KMS-11 (cell line): ENCODE data around the gene NCOR2.

ENCODE experiments used
- H2AFZ ChIP-seq: fragments of 200-600 bp; sonication (generic); 2 replicates; pipeline ENCODE4 v1.6.1; 2016; ENCODE audit warnings: antibody characterized with exemption, mixed run types, low read depth
- H3K27ac ChIP-seq: fragments of 200-600 bp; sonication (generic); 2 replicates; pipeline ENCODE4 v1.6.1; 2016; ENCODE audit warnings: mild to moderate bottlenecking, mixed run types
- H3K27me3 ChIP-seq: fragments of 200-600 bp; sonication (generic); 2 replicates; pipeline ENCODE4 v1.6.1; 2017; ENCODE audit warnings: mild to moderate bottlenecking, low read depth, mixed run types, moderate library complexity; ENCODE audit not compliant: insufficient read depth
- H3K36me3 ChIP-seq: fragments of 200-600 bp; sonication (generic); 2 replicates; pipeline ENCODE4 v1.6.1; 2017; ENCODE audit warnings: mild to moderate bottlenecking, mixed run types; ENCODE audit not compliant: insufficient read depth
- H3K4me1 ChIP-seq: fragments of 200-600 bp; sonication (generic); 2 replicates; pipeline ENCODE4 v1.6.1; 2016; ENCODE audit warnings: mild to moderate bottlenecking, low read depth, mixed run types; ENCODE audit not compliant: poor library complexity, severe bottlenecking
- H3K4me2 ChIP-seq: fragments of 200-600 bp; sonication (generic); 2 replicates; pipeline ENCODE4 v1.7.0; 2016; ENCODE audit warnings: mild to moderate bottlenecking, mixed run types
- H3K4me3 ChIP-seq: fragments of 200-600 bp; sonication (generic); IDR thresholded peaks from 2 replicates; pipeline ENCODE4 v1.6.1; 2017; ENCODE audit warnings: low read depth, low read length, mixed read lengths; ENCODE audit not compliant: insufficient read depth
- H3K79me2 ChIP-seq: fragments of 200-600 bp; sonication (generic); 2 replicates; pipeline ENCODE4 v1.6.1; 2016; ENCODE audit warnings: low read depth, mixed run types; ENCODE audit not compliant: insufficient read depth
- H3K9ac ChIP-seq: fragments of 200-600 bp; sonication (generic); 2 replicates; pipeline ENCODE4 v1.6.1; 2016; ENCODE audit warnings: mild to moderate bottlenecking, mixed run types
- H4K20me1 ChIP-seq: fragments of 200-600 bp; sonication (generic); 2 replicates; pipeline ENCODE4 v1.6.1; 2016; ENCODE audit warnings: mild to moderate bottlenecking, mixed run types; ENCODE audit not compliant: insufficient read depth
- TF ChIP-seq, protein P1 (sequence below): fragments of 200-600 bp; sonication (generic); conservative IDR thresholded peaks from 2 replicates; pipeline ENCODE4 v1.6.1; 2017; ENCODE audit warnings: low read depth, mild to moderate bottlenecking, antibody characterized with exemption, low read length, moderate library complexity, mixed read lengths

The NCOR2 gene

DNA sequence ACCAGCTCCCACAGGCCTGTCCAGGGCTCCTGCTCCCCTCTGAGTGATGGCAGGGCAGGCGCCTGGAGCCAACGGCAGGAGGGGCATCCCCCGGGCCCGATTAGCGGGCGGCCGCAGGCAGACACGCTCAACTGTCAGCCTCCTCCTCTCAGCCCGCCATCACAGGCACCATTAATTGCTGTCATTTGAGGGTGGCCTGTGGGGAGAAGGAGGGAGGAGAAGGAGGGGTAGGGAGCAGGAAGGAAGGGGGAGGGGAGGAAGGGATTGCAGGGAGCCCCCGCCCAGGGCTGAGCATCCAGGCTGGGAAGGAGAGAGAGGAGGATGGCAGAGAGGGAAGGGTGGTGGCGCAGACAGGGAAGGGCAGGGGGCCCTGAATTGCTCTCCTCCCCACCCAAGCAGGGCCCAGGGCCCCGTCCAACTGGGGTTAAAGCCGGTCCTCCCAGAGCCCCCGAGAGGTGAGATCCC, 36.1 kb downstream of the NCOR2 start:
- Histone ChIP-seq H3K36me3 (no peaks in the 10 kb centered on the region), H2AFZ (no peak overlapping the region), H3K4me1 (no peaks in the 10 kb centered on the region), H3K4me3 (no peak overlapping the region), H4K20me1 (no peaks in the 10 kb centered on the region), H3K79me2 (peaks cover 11% of the 10 kb centered on the region; the same call in 1 of the 2 replicates), H3K27me3 (no peaks in the 10 kb centered on the region), H3K27ac (no peak overlapping the region), H3K9ac (no peak overlapping the region), H3K4me2 (no peak overlapping the region)
- TF ChIP-seq, protein P1, sequence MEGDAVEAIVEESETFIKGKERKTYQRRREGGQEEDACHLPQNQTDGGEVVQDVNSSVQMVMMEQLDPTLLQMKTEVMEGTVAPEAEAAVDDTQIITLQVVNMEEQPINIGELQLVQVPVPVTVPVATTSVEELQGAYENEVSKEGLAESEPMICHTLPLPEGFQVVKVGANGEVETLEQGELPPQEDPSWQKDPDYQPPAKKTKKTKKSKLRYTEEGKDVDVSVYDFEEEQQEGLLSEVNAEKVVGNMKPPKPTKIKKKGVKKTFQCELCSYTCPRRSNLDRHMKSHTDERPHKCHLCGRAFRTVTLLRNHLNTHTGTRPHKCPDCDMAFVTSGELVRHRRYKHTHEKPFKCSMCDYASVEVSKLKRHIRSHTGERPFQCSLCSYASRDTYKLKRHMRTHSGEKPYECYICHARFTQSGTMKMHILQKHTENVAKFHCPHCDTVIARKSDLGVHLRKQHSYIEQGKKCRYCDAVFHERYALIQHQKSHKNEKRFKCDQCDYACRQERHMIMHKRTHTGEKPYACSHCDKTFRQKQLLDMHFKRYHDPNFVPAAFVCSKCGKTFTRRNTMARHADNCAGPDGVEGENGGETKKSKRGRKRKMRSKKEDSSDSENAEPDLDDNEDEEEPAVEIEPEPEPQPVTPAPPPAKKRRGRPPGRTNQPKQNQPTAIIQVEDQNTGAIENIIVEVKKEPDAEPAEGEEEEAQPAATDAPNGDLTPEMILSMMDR, result no peak

DNA sequence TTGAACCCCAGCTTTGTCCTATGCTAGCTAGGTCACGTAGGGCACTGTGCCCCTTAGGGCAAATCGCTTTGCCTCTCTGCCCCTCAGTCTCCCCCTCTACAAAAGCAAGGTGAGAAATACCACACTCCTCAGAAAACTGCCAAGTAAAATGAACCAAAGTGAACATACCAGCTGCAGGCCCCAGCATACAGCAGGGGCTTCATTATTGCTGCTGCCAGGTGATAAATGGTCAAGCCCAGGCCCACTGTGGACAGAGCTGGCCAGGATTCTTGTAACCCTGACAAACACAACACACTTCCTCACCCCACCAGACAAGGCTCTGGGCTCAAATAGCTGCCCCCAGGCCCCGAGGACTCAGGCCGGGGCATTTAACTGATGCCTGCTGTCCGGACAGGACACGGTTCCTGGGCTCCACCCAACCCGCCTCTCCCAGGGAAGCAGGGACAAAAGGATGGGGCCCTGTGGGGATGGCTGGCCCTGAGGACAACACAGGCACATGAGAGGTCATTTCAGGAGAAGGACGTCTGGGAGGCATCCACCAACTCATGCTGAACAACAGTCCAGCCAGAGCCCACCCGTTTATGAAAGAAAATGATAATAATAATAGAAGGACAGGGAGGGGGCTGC, 36.7 kb downstream of the NCOR2 start:
- H3K4me1 ChIP-seq, result no peaks in the 10 kb centered on the region
- no peak overlapping the region for H3K9ac ChIP-seq
- H3K4me3 ChIP-seq, result no peak overlapping the region
- peaks cover 6% of the 10 kb centered on the region; the same call in 1 of the 2 replicates for H3K79me2 ChIP-seq
- H3K27me3 ChIP-seq, result no peaks in the 10 kb centered on the region
- H3K4me2 ChIP-seq, result no peak overlapping the region
- TF ChIP-seq, protein P1, result no peak
- no peaks in the 10 kb centered on the region for H4K20me1 ChIP-seq
- no peak overlapping the region for H2AFZ ChIP-seq
- no peak overlapping the region for H3K27ac ChIP-seq
- H3K36me3 ChIP-seq, result no peaks in the 10 kb centered on the region

DNA sequence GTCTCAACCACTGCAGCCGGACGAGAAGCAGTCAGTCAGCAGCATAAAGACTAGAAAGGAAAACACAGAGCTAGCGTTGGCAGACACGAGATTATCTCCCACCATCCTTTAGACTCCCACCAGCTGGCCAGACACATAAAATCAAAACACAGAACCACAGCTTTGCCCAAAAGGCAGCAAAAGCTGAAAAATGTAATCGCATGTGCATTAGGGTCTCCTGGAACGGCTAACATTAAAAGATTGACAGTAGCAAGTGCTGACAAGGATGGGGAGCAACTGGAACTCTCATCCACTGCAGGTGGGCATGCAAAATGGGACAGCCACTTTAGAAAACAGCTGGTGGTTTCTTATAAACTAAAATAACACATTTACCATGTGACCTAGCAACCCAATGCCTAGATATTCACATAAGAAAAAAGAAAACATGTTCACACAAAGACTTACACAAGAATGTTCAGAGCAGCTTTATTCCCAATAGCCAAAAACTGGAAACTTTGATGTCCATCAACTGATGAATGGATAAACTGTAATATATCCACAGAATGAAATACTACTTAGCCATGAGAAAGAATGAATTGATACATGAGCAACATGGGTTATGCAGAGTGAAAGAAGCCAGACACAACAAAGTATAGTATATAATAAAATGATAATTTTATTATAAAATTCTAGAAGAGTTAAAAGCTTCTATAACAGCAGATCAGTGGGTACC, 37.7 kb downstream of the NCOR2 start:
- no peaks in the 10 kb centered on the region for H4K20me1 ChIP-seq
- no peaks in the 10 kb centered on the region for H3K27me3 ChIP-seq
- H3K79me2 ChIP-seq, result no peaks in the 10 kb centered on the region; the same call in 1 of the 2 replicates
- H3K4me3 ChIP-seq, result no peak overlapping the region
- no peaks in the 10 kb centered on the region for H3K36me3 ChIP-seq
- TF ChIP-seq, protein P1, result no peak
- no peak overlapping the region for H3K9ac ChIP-seq
- no peak overlapping the region for H3K27ac ChIP-seq
- no peak overlapping the region for H2AFZ ChIP-seq
- no peaks in the 10 kb centered on the region for H3K4me1 ChIP-seq
- H3K4me2 ChIP-seq, result no peak overlapping the region

DNA sequence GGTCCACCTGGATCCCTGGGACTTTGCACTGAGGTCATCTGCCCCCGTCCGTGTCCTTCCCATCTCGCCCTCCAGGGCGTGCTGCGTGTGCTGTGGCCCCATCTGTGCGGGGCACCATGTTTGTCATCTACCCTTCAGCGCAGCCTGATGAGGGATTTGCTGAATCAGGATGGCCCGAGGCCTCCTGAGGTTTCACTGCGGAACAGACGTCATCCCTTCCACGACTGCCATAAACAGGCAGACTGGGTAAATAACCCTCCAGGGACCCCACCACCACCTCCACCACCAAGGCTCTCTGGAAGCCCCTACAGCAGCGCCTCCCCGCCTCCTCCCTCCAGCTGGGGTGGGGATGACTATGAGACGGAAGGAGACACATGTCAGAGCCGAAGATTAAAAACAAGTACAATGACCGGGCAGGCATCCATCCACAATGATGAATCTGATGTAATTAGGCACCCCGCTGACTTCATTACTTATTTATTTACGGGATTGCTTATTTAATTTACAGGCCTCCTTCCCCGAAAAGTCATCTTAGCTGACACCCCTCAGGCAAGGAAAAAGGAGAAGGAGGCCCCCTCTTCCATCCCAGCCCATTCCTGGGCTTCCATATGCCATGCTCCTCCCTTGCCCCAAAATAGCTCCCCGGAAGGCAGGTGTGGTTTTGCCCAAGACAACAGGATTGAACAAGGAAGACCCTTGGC, 39.4 kb downstream of the NCOR2 start:
- no peaks in the 10 kb centered on the region for H3K27me3 ChIP-seq
- H3K36me3 ChIP-seq, result no peaks in the 10 kb centered on the region
- no peaks in the 10 kb centered on the region; the same call in 1 of the 2 replicates for H3K79me2 ChIP-seq
- H3K9ac ChIP-seq, result no peak overlapping the region
- no peak overlapping the region for H3K4me2 ChIP-seq
- no peak overlapping the region for H3K4me3 ChIP-seq
- H3K27ac ChIP-seq, result no peak overlapping the region
- H2AFZ ChIP-seq, result no peak overlapping the region
- H3K4me1 ChIP-seq, result no peaks in the 10 kb centered on the region
- H4K20me1 ChIP-seq, result no peaks in the 10 kb centered on the region
- TF ChIP-seq, protein P1, result no peak
